H9 (cell line): Measurements from ENCODE around the gene AEN. TPM values are rescaled to one million over a fixed set of nuclear protein-coding genes. Genes with fewer than 3 reads are reported as not detected.

Experiments
- DNase-seq: peaks from one replicate; pipeline ENCODE4 v3.0.0-alpha.2; 2017
- H2AFZ ChIP-seq: one replicate; pipeline ENCODE4 v1.6.1; 2013; ENCODE audit warnings: mild to moderate bottlenecking, low read length, control low read depth, moderate library complexity
- H2AK5ac ChIP-seq: 2 replicates; pipeline ENCODE4 v1.6.1; 2013; ENCODE audit warnings: low read length, control low read depth, mixed read lengths; ENCODE audit not compliant: insufficient read length
- H2BK120ac ChIP-seq: one replicate; pipeline ENCODE4 v1.6.1; 2013; ENCODE audit warnings: low read depth, mild to moderate bottlenecking, low read length, control low read depth, inconsistent platforms; ENCODE audit not compliant: poor library complexity, severe bottlenecking
- H2BK12ac ChIP-seq: 2 replicates; pipeline ENCODE4 v1.6.1; 2013; ENCODE audit warnings: low read length, control low read depth, mixed read lengths, low read depth; ENCODE audit not compliant: insufficient read length
- H2BK15ac ChIP-seq: 2 replicates; pipeline ENCODE4 v1.6.1; 2013; ENCODE audit warnings: low read depth, low read length, control low read depth
- H2BK20ac ChIP-seq: one replicate; pipeline ENCODE4 v1.6.1; 2013; ENCODE audit warnings: low read depth, mild to moderate bottlenecking, low read length, control low read depth, inconsistent platforms; ENCODE audit not compliant: poor library complexity, severe bottlenecking
- H2BK5ac ChIP-seq: 2 replicates; pipeline ENCODE4 v1.6.1; 2013; ENCODE audit warnings: low read length, control low read depth, mixed read lengths; ENCODE audit not compliant: insufficient read length
- H3K14ac ChIP-seq: 2 replicates; pipeline ENCODE4 v1.6.1; 2013; ENCODE audit warnings: low read length, control low read depth; ENCODE audit not compliant: insufficient read depth
- H3K18ac ChIP-seq: 2 replicates; pipeline ENCODE4 v1.6.1; 2013; ENCODE audit warnings: low read depth, mild to moderate bottlenecking, mixed read lengths, low read length, control low read depth; ENCODE audit not compliant: insufficient read length
- H3K23ac ChIP-seq: 2 replicates; pipeline ENCODE4 v1.6.1; 2013; ENCODE audit warnings: low read length, control low read depth, mixed read lengths, low read depth; ENCODE audit not compliant: insufficient read length
- H3K23me2 ChIP-seq: 2 replicates; pipeline ENCODE4 v1.6.1; 2013; ENCODE audit warnings: low read depth, mild to moderate bottlenecking, mixed read lengths, low read length, control low read depth; ENCODE audit not compliant: insufficient read length, poor library complexity, severe bottlenecking
- H3K27ac ChIP-seq: 2 replicates; pipeline ENCODE4 v1.5.1; 2013; ENCODE audit warnings: low read length, control low read depth, mixed read lengths, low read depth; ENCODE audit not compliant: insufficient read length
- H3K27me3 ChIP-seq: 2 replicates; pipeline ENCODE4 v1.6.1; 2013; ENCODE audit warnings: low read length, control low read depth, inconsistent platforms; ENCODE audit not compliant: insufficient read depth
- H3K4ac ChIP-seq: 2 replicates; pipeline ENCODE4 v1.6.1; 2013; ENCODE audit warnings: low read depth, mild to moderate bottlenecking, control low read depth, inconsistent platforms, low read length, moderate library complexity
- H3K4me1 ChIP-seq: 2 replicates; pipeline ENCODE4 v1.6.1; 2013; ENCODE audit warnings: low read length, control low read depth, inconsistent platforms; ENCODE audit not compliant: insufficient read depth
- H3K4me2 ChIP-seq: 2 replicates; pipeline ENCODE4 v1.6.1; 2013; ENCODE audit warnings: low read length, control low read depth, mixed read lengths; ENCODE audit not compliant: insufficient read length, insufficient read depth
- H3K56ac ChIP-seq: 2 replicates; pipeline ENCODE4 v1.6.1; 2013; ENCODE audit warnings: low read depth, mild to moderate bottlenecking, mixed read lengths, low read length, control low read depth; ENCODE audit not compliant: insufficient read length
- H3K79me1 ChIP-seq: 2 replicates; pipeline ENCODE4 v1.6.1; 2013; ENCODE audit warnings: low read depth, mild to moderate bottlenecking, moderate library complexity, low read length, control low read depth, inconsistent platforms; ENCODE audit not compliant: insufficient read depth, poor library complexity, severe bottlenecking
- H3K79me2 ChIP-seq: 2 replicates; pipeline ENCODE4 v1.6.1; 2013; ENCODE audit warnings: low read length, control low read depth, inconsistent platforms; ENCODE audit not compliant: insufficient read depth
- H3K9ac ChIP-seq: 2 replicates; pipeline ENCODE4 v1.6.1; 2013; ENCODE audit warnings: low read length, control low read depth, mixed read lengths; ENCODE audit not compliant: insufficient read length; ENCODE audit errors: extremely low read depth
- H3K9me3 ChIP-seq: one replicate; pipeline ENCODE4 v1.6.1; 2013; ENCODE audit warnings: low read depth, low read length, inconsistent platforms; ENCODE audit not compliant: control insufficient read depth
- H3T11ph ChIP-seq: one replicate; pipeline ENCODE4 v1.6.1; 2013; ENCODE audit warnings: mild to moderate bottlenecking, low read length, control low read depth, inconsistent platforms
- H4K20me1 ChIP-seq: one replicate; pipeline ENCODE4 v1.6.1; 2013; ENCODE audit not compliant: control insufficient read depth, insufficient read length, insufficient read depth
- H4K5ac ChIP-seq: 2 replicates; pipeline ENCODE4 v1.6.1; 2013; ENCODE audit warnings: low read depth, mild to moderate bottlenecking, mixed read lengths, low read length, control low read depth; ENCODE audit not compliant: insufficient read length
- H4K8ac ChIP-seq: replicated peaks from 2 replicates; pipeline ENCODE4 v1.6.1; 2013; ENCODE audit warnings: low read length, control low read depth, mixed read lengths, low read depth; ENCODE audit not compliant: insufficient read length
- H4K91ac ChIP-seq: 2 replicates; pipeline ENCODE4 v1.6.1; 2013; ENCODE audit warnings: low read depth, mild to moderate bottlenecking, moderate library complexity, mixed read lengths, low read length, control low read depth; ENCODE audit not compliant: insufficient read length
- H3K27ac Mint-ChIP-seq, 3 experiments: 2 replicates in 2 of 3; 3 replicates in 1 of 3; pipeline ENCODE4 v1.8.0; 2020 to 2021; ENCODE audit warnings: mixed read lengths in 3 of 3, mild to moderate bottlenecking in 1 of 3, moderate library complexity in 1 of 3
- H3K27me3 Mint-ChIP-seq: 2 replicates; pipeline ENCODE4 v1.8.0; 2021; ENCODE audit warnings: low read depth, mild to moderate bottlenecking, moderate library complexity, mixed read lengths
- H3K36me3 Mint-ChIP-seq, 3 experiments: 2 replicates in 2 of 3; 3 replicates in 1 of 3; pipeline ENCODE4 v1.8.0; 2020 to 2021; ENCODE audit warnings: low read depth in 3 of 3, mixed read lengths in 3 of 3; ENCODE audit not compliant: insufficient read depth in 1 of 3
- H3K4me1 Mint-ChIP-seq, 2 experiments: 2 replicates each; pipeline ENCODE4 v1.8.0; 2020; ENCODE audit warnings: mixed read lengths in 2 of 2
- H3K4me3 Mint-ChIP-seq, 2 experiments: 2 replicates in 1 of 2; 3 replicates in 1 of 2; pipeline ENCODE4 v1.8.0; 2020 to 2021; ENCODE audit warnings: mild to moderate bottlenecking in 2 of 2, mixed read lengths in 2 of 2, moderate library complexity in 1 of 2
- H3K9me3 Mint-ChIP-seq, 2 experiments: 2 replicates in 1 of 2; 3 replicates in 1 of 2; pipeline ENCODE4 v1.8.0; 2020; ENCODE audit warnings: mild to moderate bottlenecking in 2 of 2, mixed read lengths in 2 of 2, moderate library complexity in 1 of 2
- CTCF ChIP-seq: fragments of 200-600 bp; sonication (generic); conservative IDR thresholded peaks from 3 replicates; pipeline ENCODE4 v1.8.0; 2021; ENCODE audit warnings: antibody characterized with exemption, mild to moderate bottlenecking
- WGBS: extraction: QIAGEN DNeasy Blood & Tissue Kit; methylation state at CpG from one replicate; pipeline ENCODE4 v1.1.7; 2013; ENCODE audit warnings: missing lambda C conversion rate, low lambda C conversion rate, mixed read lengths; ENCODE audit not compliant: insufficient read length; ENCODE audit errors: extremely low coverage; 5-methylcytosine and 5-hydroxymethylcytosine counted together
- total RNA-seq: library from RNA; stranded (reverse); gene quantifications from 2 replicates; pipeline ENCODE4 v1.2.1, GENCODE V29; 2021

AEN gene
- total RNA-seq, 1 experiment from 2014 or later, result 132 TPM

GRCh38 chr15:88658070-88658965, 37.2 kb downstream of the AEN start:
- no CpG with 5 or more reads among the region's 13 CpGs for WGBS
- H3K9me3 ChIP-seq, result no peaks in the 10 kb centered on the region
- no peak overlapping the region for H4K91ac ChIP-seq
- no peaks in the 10 kb centered on the region for H3K23me2 ChIP-seq
- H4K5ac ChIP-seq, result no peak overlapping the region
- H3K56ac ChIP-seq, result no peak overlapping the region
- H2AK5ac ChIP-seq, result no peak overlapping the region
- H2BK20ac ChIP-seq, result no peak overlapping the region
- H2BK12ac ChIP-seq, result no peak overlapping the region
- H3K4ac ChIP-seq, result no peak overlapping the region
- H3K4me2 ChIP-seq, result no peak overlapping the region
- no peak overlapping the region for H3T11ph ChIP-seq
- Mint-ChIP-seq H3K27ac (no peak overlapping the region), H3K9me3 (peaks cover 0 to 6% of the 10 kb centered on the region in 2 experiments; a peak in 1 of 5 replicates), H3K27me3 (peaks cover 12% of the 10 kb centered on the region), H3K36me3 (no peaks in the 10 kb centered on the region), H3K4me1 (peaks cover 10% of the 10 kb centered on the region in 2 experiments), H3K4me3 (no peak overlapping the region)
- no peak overlapping the region for H3K23ac ChIP-seq
- no peak overlapping the region for H4K8ac ChIP-seq
- H3K4me1 ChIP-seq, result no peaks in the 10 kb centered on the region
- H3K27ac ChIP-seq, result no peak overlapping the region
- no peaks in the 10 kb centered on the region for H3K27me3 ChIP-seq
- no peak overlapping the region for H2BK5ac ChIP-seq
- no peak for TF ChIP-seq CTCF
- no peak overlapping the region for H3K18ac ChIP-seq
- no peak overlapping the region for H3K9ac ChIP-seq
- no peak overlapping the region for H2AFZ ChIP-seq
- H2BK120ac ChIP-seq, result no peak overlapping the region
- DNase-seq, result no peak
- H4K20me1 ChIP-seq, result peaks cover 2% of the 10 kb centered on the region
- H2BK15ac ChIP-seq, result no peak overlapping the region
- H3K79me2 ChIP-seq, result no peaks in the 10 kb centered on the region
- no peak overlapping the region for H3K14ac ChIP-seq
- H3K79me1 ChIP-seq, result no peaks in the 10 kb centered on the region
